ENCODE data around the gene DLGAP1.
"Not testable (repeated sequence)": the region's sequence is repeated elsewhere in the genome, so short reads cannot be mapped to it uniquely, and the experiment has no call there.

Gene DLGAP1

GRCh38 chr18:3703732-3704176 is 751.4 kb downstream of the DLGAP1 start:
- Histone ChIP-seq H3K36me3 (ENCODE audit: low read depth) (no peaks in the 10 kb centered on the region), H3K9me3 (ENCODE audit: severe bottlenecking) (no peaks in the 10 kb centered on the region), H3K4me1 (ENCODE audit: insufficient read depth, poor library complexity, severe bottlenecking) (no peaks in the 10 kb centered on the region), H3K27me3 (ENCODE audit: insufficient read depth, poor library complexity, severe bottlenecking) (no peaks in the 10 kb centered on the region), H3K4me3 (ENCODE audit: severe bottlenecking) (no peak overlapping the region), H3K27ac (ENCODE audit: poor library complexity, severe bottlenecking) (no peak overlapping the region)
- ATAC-seq (ENCODE audit: low read depth) = peak; percentile 79
- peak; percentile 90 for TF ChIP-seq CTCF (IDR thresholded peaks at IDR 0.05; ENCODE audit: poor library complexity, severe bottlenecking)
- no peak for DNase-seq (ENCODE audit: low spot score)

GRCh38 chr18:3699707-3700567 is 755.2 kb downstream of the DLGAP1 start:
- DNase-seq (ENCODE audit: low spot score); H3K9me3 ChIP-seq (ENCODE audit: severe bottlenecking); H3K27ac ChIP-seq (ENCODE audit: poor library complexity, severe bottlenecking); H3K4me3 ChIP-seq (ENCODE audit: severe bottlenecking); ATAC-seq (ENCODE audit: low read depth); H3K36me3 ChIP-seq (ENCODE audit: low read depth); H3K27me3 ChIP-seq (ENCODE audit: insufficient read depth, poor library complexity, severe bottlenecking); H3K4me1 ChIP-seq (ENCODE audit: insufficient read depth, poor library complexity, severe bottlenecking): not testable (repeated sequence)

- not testable (repeated sequence) for H3K36me3 ChIP-seq (ENCODE audit: low read depth); H3K27ac ChIP-seq (ENCODE audit: poor library complexity, severe bottlenecking); H3K9me3 ChIP-seq (ENCODE audit: severe bottlenecking); H3K4me3 ChIP-seq (ENCODE audit: severe bottlenecking); H3K27me3 ChIP-seq (ENCODE audit: insufficient read depth, poor library complexity, severe bottlenecking); ATAC-seq (ENCODE audit: low read depth); H3K4me1 ChIP-seq (ENCODE audit: insufficient read depth, poor library complexity, severe bottlenecking); DNase-seq (ENCODE audit: low spot score)
These were observed 760.9 kb downstream of the DLGAP1 start for GRCh38 chr18:3694030-3694778.

DNA sequence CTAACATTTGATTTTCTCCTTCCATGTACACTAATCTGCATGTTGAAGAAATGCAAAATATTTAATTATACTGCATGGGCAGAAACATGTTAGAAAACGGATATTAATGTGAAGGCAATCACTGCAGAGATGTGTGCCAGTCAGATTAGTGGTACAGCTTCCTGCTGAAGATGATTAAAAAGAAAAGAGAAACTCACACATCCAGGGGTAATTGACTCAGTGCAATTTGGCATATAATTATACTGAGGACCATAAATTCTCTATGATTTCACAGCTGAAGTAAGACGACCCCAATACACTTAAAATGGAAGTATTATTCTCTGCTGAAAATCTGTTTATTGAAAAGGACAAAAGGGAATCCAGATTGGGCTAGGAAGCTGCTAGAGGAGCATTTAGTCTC is 761.7 kb downstream of the DLGAP1 start:
- H3K27ac ChIP-seq (ENCODE audit: poor library complexity, severe bottlenecking) = no peak overlapping the region
- no peaks in the 10 kb centered on the region for H3K9me3 ChIP-seq (ENCODE audit: severe bottlenecking)
- DNase-seq (ENCODE audit: low spot score) = no peak
- no peak overlapping the region for H3K4me3 ChIP-seq (ENCODE audit: severe bottlenecking)
- H3K27me3 ChIP-seq (ENCODE audit: insufficient read depth, poor library complexity, severe bottlenecking) = no peaks in the 10 kb centered on the region
- peaks cover 6% of the 10 kb centered on the region for H3K4me1 ChIP-seq (ENCODE audit: insufficient read depth, poor library complexity, severe bottlenecking)
- H3K36me3 ChIP-seq (ENCODE audit: low read depth) = no peaks in the 10 kb centered on the region
- no peak for ATAC-seq (ENCODE audit: low read depth)
- no peak for TF ChIP-seq CTCF (IDR thresholded peaks at IDR 0.05; ENCODE audit: poor library complexity, severe bottlenecking)

DNA sequence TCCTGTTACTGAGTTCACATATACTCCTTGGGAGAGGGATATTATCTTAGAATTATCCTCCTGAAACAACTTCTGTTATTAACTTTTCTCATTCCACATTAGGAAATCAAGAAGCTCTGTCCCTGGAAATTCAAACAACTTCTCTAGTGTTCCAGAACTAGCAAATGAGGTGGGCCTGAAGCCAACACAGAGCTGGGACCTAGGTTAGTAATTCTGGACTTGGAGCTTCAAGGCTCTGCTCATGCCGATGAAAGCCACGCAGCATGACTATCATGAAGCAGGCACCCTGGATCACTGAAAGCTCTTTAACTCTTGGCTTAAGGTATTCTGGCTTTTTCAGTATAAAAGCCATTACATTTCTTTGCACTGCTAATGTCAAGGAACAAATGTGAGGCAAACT is 762.4 kb downstream of the DLGAP1 start:
- Histone ChIP-seq H3K27ac (ENCODE audit: poor library complexity, severe bottlenecking) (no peak overlapping the region), H3K4me1 (ENCODE audit: insufficient read depth, poor library complexity, severe bottlenecking) (peaks cover 10% of the 10 kb centered on the region), H3K4me3 (ENCODE audit: severe bottlenecking) (no peak overlapping the region), H3K36me3 (ENCODE audit: low read depth) (no peaks in the 10 kb centered on the region), H3K9me3 (ENCODE audit: severe bottlenecking) (no peaks in the 10 kb centered on the region), H3K27me3 (ENCODE audit: insufficient read depth, poor library complexity, severe bottlenecking) (no peaks in the 10 kb centered on the region)
- TF ChIP-seq CTCF (IDR thresholded peaks at IDR 0.05; ENCODE audit: poor library complexity, severe bottlenecking) = no peak
- no peak for ATAC-seq (ENCODE audit: low read depth)
- DNase-seq (ENCODE audit: low spot score) = no peak

Measured in RWPE2 (cell line).